K562 (cell line): ENCODE results near the gene TMEM167B. TPM values are rescaled to one million over a fixed set of nuclear protein-coding genes. Genes with fewer than 3 reads are reported as not detected.

ENCODE experiments used
- CAMTA2 ChIP-seq: fragments of 250-450 bp; sonication (Bioruptor Pico); conservative IDR thresholded peaks from 2 replicates; pipeline ENCODE4 v1.5.1; 2022
- CSDE1 ChIP-seq, 2 experiments: fragments of 450-650 bp; IDR thresholded peaks; 2 replicates each; pipeline ENCODE4 v1.6.1; 2016; ENCODE audit warnings: mild to moderate bottlenecking in 1 of 2
- E2F3 ChIP-seq: fragments of 250-450 bp; sonication (Bioruptor Pico); IDR thresholded peaks from 2 replicates; pipeline ENCODE4 v1.4.0; 2020; ENCODE audit warnings: mild to moderate bottlenecking
- ETV5 ChIP-seq: sonication (generic); formaldehyde crosslinking; IDR thresholded peaks from 2 replicates; pipeline ENCODE4 v1.4.0; 2020; ENCODE audit warnings: low read depth, mild to moderate bottlenecking, missing genetic modification reagents
- FOXJ2 ChIP-seq: fragments of 200-800 bp; sonication (Bioruptor generic); IDR thresholded peaks from 2 replicates; pipeline ENCODE4 v1.6.1; 2016; ENCODE audit warnings: missing genetic modification characterization, missing compliant biosample characterization
- KAT7 ChIP-seq: sonication (generic); formaldehyde crosslinking; IDR thresholded peaks from 2 replicates; pipeline ENCODE4 v1.8.0; 2022; ENCODE audit warnings: missing genetic modification reagents, mild to moderate bottlenecking, borderline replicate concordance
- NBN ChIP-seq: fragments of 450-650 bp; IDR thresholded peaks from 2 replicates; pipeline ENCODE4 v1.6.1; 2016; ENCODE audit warnings: low read depth, mild to moderate bottlenecking
- PCBP2 ChIP-seq: fragments of 200-400 bp; formaldehyde crosslinking; IDR thresholded peaks from 2 replicates; pipeline ENCODE4 v1.6.1; 2018; ENCODE audit warnings: low read length, low read depth, mild to moderate bottlenecking, moderate library complexity; ENCODE audit not compliant: poor library complexity, severe bottlenecking
- POLR2AphosphoS2 ChIP-seq: IDR thresholded peaks from 2 replicates; pipeline ENCODE4 v1.6.1; 2012; ENCODE audit warnings: low read length, improper control_type of control experiment
- PTRF ChIP-seq: fragments of 450-650 bp; IDR thresholded peaks from 2 replicates; pipeline ENCODE4 v1.6.1; 2016; ENCODE audit warnings: mild to moderate bottlenecking, missing genetic modification characterization, missing compliant biosample characterization
- PTTG1 ChIP-seq: fragments of 450-650 bp; IDR thresholded peaks from 2 replicates; pipeline ENCODE4 v1.6.1; 2016; ENCODE audit warnings: low read depth, mild to moderate bottlenecking, missing genetic modification characterization, missing compliant biosample characterization
- RBM14 ChIP-seq: fragments of 200-400 bp; formaldehyde crosslinking; IDR thresholded peaks from 2 replicates; pipeline ENCODE4 v1.6.1; 2018; ENCODE audit warnings: low read depth, mild to moderate bottlenecking, low read length, moderate library complexity, borderline replicate concordance; ENCODE audit not compliant: insufficient read depth
- SIRT6 ChIP-seq: IDR thresholded peaks from one replicate; pipeline ENCODE4 v1.6.1; 2012; ENCODE audit warnings: low read depth, mild to moderate bottlenecking, control low read depth, inconsistent platforms, low read length, moderate library complexity
- SREBF1 ChIP-seq: fragments of 150-350 bp; IDR thresholded peaks from 2 replicates; pipeline ENCODE4 v1.6.1; 2014; ENCODE audit warnings: antibody characterized with exemption, low read depth, low read length, borderline replicate concordance
- polyA plus RNA-seq, 8 experiments: library from polyadenylated mRNA; depleted of rRNA in 4 of 8; stranded (reverse) in 5 of 8; unstranded in 3 of 8; fragments of >200 nt; fragmentation: Nextera tagmentation in 2 of 8; fragmentation: Illumina TruSeq in 1 of 8; extraction: Ambion mirVana in 2 of 8; extraction: Trizol in 1 of 8; gene quantifications; 2 replicates each; pipeline versions ENCODE4 v1.2.1 to v1.2.3, GENCODE V29; 2011 to 2014; ENCODE audit warnings: inconsistent platforms in 1 of 8, missing spikeins in 1 of 8
- total RNA-seq, 7 experiments: library from RNA; depleted of rRNA in 6 of 7; stranded (reverse); fragments of >200 nt in 6 of 7; fragmentation: Illumina TruSeq in 2 of 7; extraction: Trizol in 2 of 7; gene quantifications; 2 replicates each; pipeline versions ENCODE4 v1.2.1 to v1.2.3, GENCODE V29; 2011 to 2021; ENCODE audit warnings: low replicate concordance in 1 of 7
- TF ChIP-seq, protein P1 (sequence below): sonication (generic); formaldehyde crosslinking; IDR thresholded peaks from 2 replicates; pipeline ENCODE4 v1.8.1; 2023; ENCODE audit warnings: mild to moderate bottlenecking, missing genetic modification reagents
- TF ChIP-seq, protein P2 (sequence below): fragments of 250-450 bp; sonication (Bioruptor Pico); IDR thresholded peaks from 2 replicates; pipeline ENCODE4 v1.5.0; 2020; ENCODE audit warnings: mild to moderate bottlenecking
- TF ChIP-seq, protein P3 (sequence below): sonication (generic); formaldehyde crosslinking; IDR thresholded peaks from 2 replicates; pipeline ENCODE4 v1.8.0; 2022; ENCODE audit warnings: mild to moderate bottlenecking, missing genetic modification reagents
- TF ChIP-seq, protein P4 (sequence below): fragments of 450-650 bp; IDR thresholded peaks from 2 replicates; pipeline ENCODE4 v1.6.1; 2017; ENCODE audit warnings: mild to moderate bottlenecking, moderate library complexity

TMEM167B gene
- total and polyA plus RNA-seq, 9 of the 15 experiments (the other 6 are each of a cell fraction or from before 2014, with no cell fraction given), result 17.2 to 36.4 (median 32.2) TPM

DNA sequence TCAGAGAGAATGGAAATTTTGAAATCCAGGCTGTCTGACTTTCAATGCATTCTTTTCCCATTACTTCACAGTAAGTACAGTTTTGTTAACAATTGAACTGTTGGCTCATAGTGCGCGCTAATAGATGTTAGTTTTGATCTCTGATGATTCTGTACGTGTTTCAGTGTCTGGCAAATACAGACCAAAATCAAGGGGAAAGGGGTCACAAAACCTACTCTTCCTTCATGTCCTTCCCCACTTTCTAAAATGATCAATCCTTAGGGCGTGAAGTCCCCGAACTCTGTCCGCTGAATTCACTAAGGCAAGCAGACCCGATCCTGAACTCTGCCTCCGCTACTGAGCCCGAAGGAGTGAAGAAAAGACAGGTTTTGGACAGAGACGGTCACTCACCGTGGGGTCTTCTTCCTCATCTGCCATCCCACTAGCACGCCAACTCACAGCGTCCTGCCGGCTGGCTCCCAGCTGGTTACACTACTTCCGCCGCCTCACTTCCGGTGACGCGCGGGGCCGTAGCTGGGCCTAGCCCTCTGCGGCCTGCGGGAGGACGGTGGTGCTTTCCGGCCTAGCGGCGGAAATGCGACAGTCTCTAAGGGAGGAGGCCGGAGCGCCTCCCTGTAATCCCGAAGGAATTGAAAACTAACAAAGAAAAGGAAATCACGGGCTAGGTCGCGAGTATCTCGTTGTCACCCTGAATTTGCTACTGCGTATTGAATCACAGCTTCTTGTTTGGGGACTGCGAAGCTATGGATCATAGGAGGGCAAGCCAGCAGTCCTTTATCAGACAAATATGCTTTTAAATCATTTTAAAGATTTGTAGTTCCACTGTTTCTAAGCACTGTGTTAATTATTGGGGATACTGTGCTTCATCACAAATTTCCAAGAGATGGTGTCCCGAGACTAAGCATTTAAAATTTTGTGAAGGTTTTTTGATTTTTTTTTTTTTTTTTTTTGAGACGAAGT is 14.8 kb upstream of the TMEM167B start, which contains the start of gene TAF13 (continued):
- TF ChIP-seq, protein P1, sequence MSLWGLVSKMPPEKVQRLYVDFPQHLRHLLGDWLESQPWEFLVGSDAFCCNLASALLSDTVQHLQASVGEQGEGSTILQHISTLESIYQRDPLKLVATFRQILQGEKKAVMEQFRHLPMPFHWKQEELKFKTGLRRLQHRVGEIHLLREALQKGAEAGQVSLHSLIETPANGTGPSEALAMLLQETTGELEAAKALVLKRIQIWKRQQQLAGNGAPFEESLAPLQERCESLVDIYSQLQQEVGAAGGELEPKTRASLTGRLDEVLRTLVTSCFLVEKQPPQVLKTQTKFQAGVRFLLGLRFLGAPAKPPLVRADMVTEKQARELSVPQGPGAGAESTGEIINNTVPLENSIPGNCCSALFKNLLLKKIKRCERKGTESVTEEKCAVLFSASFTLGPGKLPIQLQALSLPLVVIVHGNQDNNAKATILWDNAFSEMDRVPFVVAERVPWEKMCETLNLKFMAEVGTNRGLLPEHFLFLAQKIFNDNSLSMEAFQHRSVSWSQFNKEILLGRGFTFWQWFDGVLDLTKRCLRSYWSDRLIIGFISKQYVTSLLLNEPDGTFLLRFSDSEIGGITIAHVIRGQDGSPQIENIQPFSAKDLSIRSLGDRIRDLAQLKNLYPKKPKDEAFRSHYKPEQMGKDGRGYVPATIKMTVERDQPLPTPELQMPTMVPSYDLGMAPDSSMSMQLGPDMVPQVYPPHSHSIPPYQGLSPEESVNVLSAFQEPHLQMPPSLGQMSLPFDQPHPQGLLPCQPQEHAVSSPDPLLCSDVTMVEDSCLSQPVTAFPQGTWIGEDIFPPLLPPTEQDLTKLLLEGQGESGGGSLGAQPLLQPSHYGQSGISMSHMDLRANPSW, result 0 out of 2 replicates have a peak, but pooled peaks have one; percentile 38
- TF ChIP-seq ETV5 (peak; percentile 97), FOXJ2 (peak; percentile 78), PCBP2 (no peak), E2F3 (CRISPR knock-in tag) (no peak), SIRT6 (no peak), RBM14 (no peak), CAMTA2 (CRISPR knock-in tag) (no peak), SREBF1 (no peak), PTRF (tag) (no peak), NBN (peak; percentile 79), KAT7 (CRISPR knock-in tag) (0 out of 2 replicates have a peak, but pooled peaks have one; percentile 62), PTTG1 (tag) (no peak), POLR2AphosphoS2 (peak; percentile 90; the same call in 1 of the 2 replicates), CSDE1 (IDR thresholded peaks at IDR 0.05) (peak in 1 of 2 experiments; percentile 48; a peak in 1 of 4 replicates)
- TF ChIP-seq, protein P2, sequence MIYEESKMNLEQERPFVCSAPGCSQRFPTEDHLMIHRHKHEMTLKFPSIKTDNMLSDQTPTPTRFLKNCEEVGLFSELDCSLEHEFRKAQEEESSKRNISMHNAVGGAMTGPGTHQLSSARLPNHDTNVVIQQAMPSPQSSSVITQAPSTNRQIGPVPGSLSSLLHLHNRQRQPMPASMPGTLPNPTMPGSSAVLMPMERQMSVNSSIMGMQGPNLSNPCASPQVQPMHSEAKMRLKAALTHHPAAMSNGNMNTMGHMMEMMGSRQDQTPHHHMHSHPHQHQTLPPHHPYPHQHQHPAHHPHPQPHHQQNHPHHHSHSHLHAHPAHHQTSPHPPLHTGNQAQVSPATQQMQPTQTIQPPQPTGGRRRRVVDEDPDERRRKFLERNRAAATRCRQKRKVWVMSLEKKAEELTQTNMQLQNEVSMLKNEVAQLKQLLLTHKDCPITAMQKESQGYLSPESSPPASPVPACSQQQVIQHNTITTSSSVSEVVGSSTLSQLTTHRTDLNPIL, result no peak
- TF ChIP-seq, protein P3, sequence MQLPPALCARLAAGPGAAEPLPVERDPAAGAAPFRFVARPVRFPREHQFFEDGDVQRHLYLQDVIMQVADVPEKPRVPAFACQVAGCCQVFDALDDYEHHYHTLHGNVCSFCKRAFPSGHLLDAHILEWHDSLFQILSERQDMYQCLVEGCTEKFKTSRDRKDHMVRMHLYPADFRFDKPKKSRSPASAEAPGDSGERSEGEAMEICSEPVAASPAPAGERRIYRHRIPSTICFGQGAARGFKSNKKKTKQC (CRISPR knock-in tag), result peak; percentile 89; the same call in 1 of the 2 replicates
- TF ChIP-seq, protein P4, sequence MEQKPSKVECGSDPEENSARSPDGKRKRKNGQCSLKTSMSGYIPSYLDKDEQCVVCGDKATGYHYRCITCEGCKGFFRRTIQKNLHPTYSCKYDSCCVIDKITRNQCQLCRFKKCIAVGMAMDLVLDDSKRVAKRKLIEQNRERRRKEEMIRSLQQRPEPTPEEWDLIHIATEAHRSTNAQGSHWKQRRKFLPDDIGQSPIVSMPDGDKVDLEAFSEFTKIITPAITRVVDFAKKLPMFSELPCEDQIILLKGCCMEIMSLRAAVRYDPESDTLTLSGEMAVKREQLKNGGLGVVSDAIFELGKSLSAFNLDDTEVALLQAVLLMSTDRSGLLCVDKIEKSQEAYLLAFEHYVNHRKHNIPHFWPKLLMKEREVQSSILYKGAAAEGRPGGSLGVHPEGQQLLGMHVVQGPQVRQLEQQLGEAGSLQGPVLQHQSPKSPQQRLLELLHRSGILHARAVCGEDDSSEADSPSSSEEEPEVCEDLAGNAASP, result no peak
